ENCODE results near the gene PANX2. TPM values are rescaled to one million over a fixed set of nuclear protein-coding genes. Genes with fewer than 3 reads are reported as not detected.

PANX2 gene
- total RNA-seq, 6 experiments from 2014 or later = 3.9 to 12.3 (median 7.2) TPM

DNA sequence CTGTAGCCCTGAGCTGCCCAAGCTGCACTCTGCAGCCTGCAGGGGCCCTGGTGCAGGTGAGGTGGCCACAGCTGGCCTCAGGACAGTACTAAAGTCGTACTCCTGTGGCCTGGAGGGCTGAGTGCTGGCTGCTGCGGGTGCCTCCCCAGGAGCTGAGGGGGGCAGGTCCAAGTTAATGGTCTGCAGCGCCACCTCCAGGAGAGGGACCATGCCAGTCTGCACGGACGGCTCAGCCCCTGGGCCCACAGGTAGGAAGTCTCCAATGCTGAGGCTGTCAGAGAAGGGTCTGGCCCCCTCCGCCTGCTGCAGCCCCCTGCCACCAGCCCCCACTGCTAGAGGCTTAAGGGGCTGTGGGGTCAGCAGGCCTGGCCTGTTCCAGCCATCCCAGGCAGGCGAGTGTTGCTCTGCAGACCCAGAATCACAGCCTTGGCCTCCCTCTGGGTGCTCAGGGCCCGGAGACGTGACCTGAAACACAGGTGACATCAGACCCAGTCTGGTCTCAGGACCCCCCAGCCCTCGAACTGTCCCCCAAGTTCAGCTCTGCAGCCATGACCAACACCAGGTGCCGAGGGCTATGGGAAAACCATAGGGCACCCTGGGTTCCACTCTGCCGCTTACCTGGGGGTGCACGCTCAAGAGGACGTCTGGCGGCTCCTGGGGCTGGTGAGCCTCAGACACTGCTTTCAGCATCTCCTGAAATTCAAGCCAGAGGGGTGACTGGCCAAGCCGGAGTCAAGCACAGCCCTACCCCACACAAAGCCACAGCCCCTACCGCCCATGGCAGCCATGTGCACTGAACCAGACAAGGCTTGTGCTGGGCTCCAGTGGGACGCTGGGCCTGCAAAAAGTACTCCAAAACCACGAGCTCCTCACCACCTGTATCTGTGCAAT lies 51.1 kb downstream of the PANX2 start:
- H3K27me3 ChIP-seq = no peaks in the 10 kb centered on the region
- no peak overlapping the region for H3K4me3 ChIP-seq
- DNase-seq (peak in 1 of 3 donors; percentile 18), ATAC-seq (no peak)
- WGBS (ENCODE audit: insufficient coverage, low coverage, low lambda C conversion rate, missing lambda C conversion rate) = no CpG with 5 or more reads among the region's 19 CpGs
- TF ChIP-seq POLR2A (IDR thresholded peaks at IDR 0.05) = no peak
- TF ChIP-seq, protein P1, sequence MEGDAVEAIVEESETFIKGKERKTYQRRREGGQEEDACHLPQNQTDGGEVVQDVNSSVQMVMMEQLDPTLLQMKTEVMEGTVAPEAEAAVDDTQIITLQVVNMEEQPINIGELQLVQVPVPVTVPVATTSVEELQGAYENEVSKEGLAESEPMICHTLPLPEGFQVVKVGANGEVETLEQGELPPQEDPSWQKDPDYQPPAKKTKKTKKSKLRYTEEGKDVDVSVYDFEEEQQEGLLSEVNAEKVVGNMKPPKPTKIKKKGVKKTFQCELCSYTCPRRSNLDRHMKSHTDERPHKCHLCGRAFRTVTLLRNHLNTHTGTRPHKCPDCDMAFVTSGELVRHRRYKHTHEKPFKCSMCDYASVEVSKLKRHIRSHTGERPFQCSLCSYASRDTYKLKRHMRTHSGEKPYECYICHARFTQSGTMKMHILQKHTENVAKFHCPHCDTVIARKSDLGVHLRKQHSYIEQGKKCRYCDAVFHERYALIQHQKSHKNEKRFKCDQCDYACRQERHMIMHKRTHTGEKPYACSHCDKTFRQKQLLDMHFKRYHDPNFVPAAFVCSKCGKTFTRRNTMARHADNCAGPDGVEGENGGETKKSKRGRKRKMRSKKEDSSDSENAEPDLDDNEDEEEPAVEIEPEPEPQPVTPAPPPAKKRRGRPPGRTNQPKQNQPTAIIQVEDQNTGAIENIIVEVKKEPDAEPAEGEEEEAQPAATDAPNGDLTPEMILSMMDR (IDR thresholded peaks at IDR 0.05) = peak in 1 of 4 donors; percentile 20
- H3K9me3 ChIP-seq = no peaks in the 10 kb centered on the region
- H3K27ac ChIP-seq = no peak overlapping the region
- peaks cover 0 to 4% (median 2%) of the 10 kb centered on the region in 4 donors for H3K4me1 ChIP-seq
- peaks cover 2 to 72% (median 17%) of the 10 kb centered on the region in 4 donors for H3K36me3 ChIP-seq
- intact Hi-C loops (cut with DNase I) = no loop called here

DNA sequence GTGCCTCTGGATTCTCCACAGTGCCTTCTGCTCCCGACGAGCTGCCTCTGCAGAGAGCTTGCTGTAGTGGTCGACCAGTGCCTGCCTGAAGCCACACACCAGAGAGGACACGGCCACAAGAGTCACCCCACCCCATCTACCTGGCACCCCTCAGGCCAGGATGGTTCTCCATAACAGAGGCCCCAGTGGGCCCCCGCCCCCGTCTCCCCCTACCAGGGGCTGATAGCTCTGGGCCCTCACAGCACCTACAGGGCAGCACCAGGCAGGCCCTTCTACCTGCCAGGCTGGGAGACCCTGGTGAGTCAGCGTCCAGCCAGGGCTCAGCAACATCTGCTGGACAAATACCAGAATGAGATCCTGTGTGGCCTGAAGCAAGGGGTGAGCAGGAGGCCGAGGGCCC lies 52.0 kb downstream of the PANX2 start:
- H3K4me3 ChIP-seq = no peak overlapping the region
- no peak for ATAC-seq
- no peaks in the 10 kb centered on the region for H3K9me3 ChIP-seq
- TF ChIP-seq POLR2A (IDR thresholded peaks at IDR 0.05) = no peak
- TF ChIP-seq, protein P1 (IDR thresholded peaks at IDR 0.05) = no peak
- WGBS (ENCODE audit: insufficient coverage, low coverage, low lambda C conversion rate, missing lambda C conversion rate) = 100% methylated on average over 1 of the region's 8 CpGs
- no peak for DNase-seq
- H3K4me1 ChIP-seq = peaks cover 0 to 4% (median 2%) of the 10 kb centered on the region in 4 donors
- H3K36me3 ChIP-seq = peaks cover 0 to 64% (median 13%) of the 10 kb centered on the region in 4 donors
- H3K27me3 ChIP-seq = no peaks in the 10 kb centered on the region
- H3K27ac ChIP-seq = no peak overlapping the region
- intact Hi-C loops (cut with DNase I) = no loop called here

DNA sequence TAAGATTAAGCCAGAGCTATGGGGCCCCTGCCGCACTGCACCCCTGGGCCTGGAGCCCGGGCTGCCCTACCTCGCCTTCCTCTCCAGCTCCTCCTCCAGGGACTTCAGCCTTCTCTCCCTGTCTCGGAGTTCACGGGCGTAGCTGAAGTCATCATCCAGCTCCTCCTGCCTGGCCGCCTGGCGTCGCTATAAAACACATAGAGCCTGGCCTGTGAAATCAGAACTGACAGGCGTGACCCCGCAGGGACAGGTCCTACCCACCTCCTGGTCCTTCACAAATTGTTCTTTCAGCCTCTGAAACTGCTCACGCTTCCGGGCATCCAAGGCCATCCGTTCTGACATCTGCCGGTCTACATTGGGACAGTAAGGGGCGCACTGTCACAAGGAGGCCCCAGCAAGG lies 53.5 kb downstream of the PANX2 start:
- Histone ChIP-seq H3K9me3 (no peaks in the 10 kb centered on the region), H3K4me1 (peaks cover 0 to 4% (median 2%) of the 10 kb centered on the region in 4 donors), H3K27ac (no peak overlapping the region), H3K27me3 (no peaks in the 10 kb centered on the region), H3K36me3 (peaks cover 0 to 53% (median 8%) of the 10 kb centered on the region in 4 donors), H3K4me3 (no peak overlapping the region)
- 88% methylated on average over 7 of the region's 16 CpGs for WGBS (ENCODE audit: insufficient coverage, low coverage, low lambda C conversion rate, missing lambda C conversion rate)
- DNase-seq (no peak), ATAC-seq (no peak)
- intact Hi-C loops (cut with DNase I) = no loop called here
- TF ChIP-seq, protein P1 (IDR thresholded peaks at IDR 0.05) = no peak
- no peak for TF ChIP-seq POLR2A (IDR thresholded peaks at IDR 0.05)

DNA sequence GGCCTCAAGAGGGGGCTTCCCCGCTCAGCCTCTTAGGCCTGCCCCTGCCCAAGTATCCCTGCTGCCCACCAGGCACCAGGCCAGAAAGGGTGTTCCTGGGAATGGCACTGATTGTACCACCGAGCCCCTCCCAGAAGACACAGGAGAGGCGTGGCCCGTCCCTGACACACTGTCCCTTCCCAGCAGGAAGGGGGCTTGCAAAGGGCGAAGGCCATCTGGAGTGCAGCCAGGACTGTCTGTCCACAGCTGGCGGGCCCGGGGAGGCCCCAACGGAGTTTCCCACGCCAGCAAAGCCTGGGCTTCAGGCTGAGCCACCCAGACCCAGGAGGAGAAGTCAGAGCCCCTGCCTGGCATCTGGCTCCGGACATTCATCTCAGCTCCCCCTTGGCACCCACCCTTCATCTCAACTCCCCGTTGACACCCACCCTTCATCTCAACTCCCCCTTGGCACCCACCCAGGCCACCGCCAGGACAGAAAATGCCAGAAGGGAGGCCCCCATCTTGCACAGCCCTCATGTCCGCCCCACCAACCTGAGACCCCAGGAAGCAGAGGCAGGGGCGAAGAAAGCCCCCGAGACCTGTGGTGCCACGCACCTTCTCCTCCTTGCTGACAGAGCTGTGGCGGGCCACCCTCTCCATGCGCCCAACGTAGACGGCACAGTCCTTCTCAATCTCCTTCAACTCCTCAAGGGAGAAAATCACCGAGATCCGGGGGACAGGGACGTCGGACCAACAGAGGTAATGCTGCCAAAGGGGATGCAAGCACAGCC lies 54.9 kb downstream of the PANX2 start:
- Histone ChIP-seq H3K4me3 (no peak overlapping the region), H3K36me3 (peaks cover 0 to 57% (median 8%) of the 10 kb centered on the region in 4 donors), H3K27me3 (no peaks in the 10 kb centered on the region), H3K27ac (no peak overlapping the region), H3K9me3 (no peaks in the 10 kb centered on the region), H3K4me1 (no peaks in the 10 kb centered on the region)
- no peak for DNase-seq
- intact Hi-C loops (cut with DNase I) = no loop called here
- TF ChIP-seq, protein P1 (IDR thresholded peaks at IDR 0.05) = no peak
- TF ChIP-seq POLR2A (IDR thresholded peaks at IDR 0.05) = no peak
- peak in 1 of 4 donors; percentile 2 for ATAC-seq
- 100% methylated on average over 3 of the region's 24 CpGs for WGBS (ENCODE audit: insufficient coverage, low coverage, low lambda C conversion rate, missing lambda C conversion rate)
